Natural killer cell treated with Interleukin-12 subunit alpha and Interleukin-12 subunit beta and Interleukin-15 and Interleukin-18, amount 100 ng/mL, for 72 hours (primary cell): ENCODE measurements around the gene CASR. TPM values are rescaled to one million over a fixed set of nuclear protein-coding genes. Genes with fewer than 3 reads are reported as not detected.
"Not testable (repeated sequence)": the region's sequence is repeated elsewhere in the genome, so short reads cannot be mapped to it uniquely, and the experiment has no call there.

Experiments
- ATAC-seq, 2 donors: fragments of 150-1000 bp; cut with Tn5 transposase in 1 of 2; sonication (Bioruptor Pico), chemical (Tn5 transposase) in 1 of 2; 2 replicates each; pipeline ENCODE4 v1.10.0; 2021
- DNase-seq: peaks from one replicate; pipeline ENCODE4 v3.0.0; 2022; ENCODE audit warnings: low spot score
- H3K27ac Mint-ChIP-seq, 2 donors: 1 replicate in 1 of 2; 2 replicates in 1 of 2; pipeline ENCODE4 v1.8.0; 2022; ENCODE audit warnings: mixed read lengths in 2 of 2, mild to moderate bottlenecking in 1 of 2, moderate library complexity in 1 of 2
- H3K27me3 Mint-ChIP-seq, 2 donors: 1 replicate in 1 of 2; 2 replicates in 1 of 2; pipeline ENCODE4 v1.8.0; 2022; ENCODE audit warnings: mixed read lengths in 2 of 2
- H3K36me3 Mint-ChIP-seq: one replicate; pipeline ENCODE4 v1.8.0; 2022; ENCODE audit warnings: mixed read lengths
- H3K4me1 Mint-ChIP-seq, 2 donors: 1 replicate in 1 of 2; 2 replicates in 1 of 2; pipeline ENCODE4 v1.8.0; 2022; ENCODE audit warnings: low read depth in 2 of 2, mixed read lengths in 2 of 2, mild to moderate bottlenecking in 1 of 2
- H3K4me3 Mint-ChIP-seq: one replicate; pipeline ENCODE4 v1.8.0; 2022; ENCODE audit warnings: mixed read lengths
- H3K9me3 Mint-ChIP-seq: 2 replicates; pipeline ENCODE4 v1.8.0; 2022; ENCODE audit warnings: mixed read lengths
- total RNA-seq, 2 donors: library from RNA; stranded (reverse); gene quantifications; one replicate each; pipeline ENCODE4 v1.2.3, GENCODE V29; 2022

CASR gene, protein sequence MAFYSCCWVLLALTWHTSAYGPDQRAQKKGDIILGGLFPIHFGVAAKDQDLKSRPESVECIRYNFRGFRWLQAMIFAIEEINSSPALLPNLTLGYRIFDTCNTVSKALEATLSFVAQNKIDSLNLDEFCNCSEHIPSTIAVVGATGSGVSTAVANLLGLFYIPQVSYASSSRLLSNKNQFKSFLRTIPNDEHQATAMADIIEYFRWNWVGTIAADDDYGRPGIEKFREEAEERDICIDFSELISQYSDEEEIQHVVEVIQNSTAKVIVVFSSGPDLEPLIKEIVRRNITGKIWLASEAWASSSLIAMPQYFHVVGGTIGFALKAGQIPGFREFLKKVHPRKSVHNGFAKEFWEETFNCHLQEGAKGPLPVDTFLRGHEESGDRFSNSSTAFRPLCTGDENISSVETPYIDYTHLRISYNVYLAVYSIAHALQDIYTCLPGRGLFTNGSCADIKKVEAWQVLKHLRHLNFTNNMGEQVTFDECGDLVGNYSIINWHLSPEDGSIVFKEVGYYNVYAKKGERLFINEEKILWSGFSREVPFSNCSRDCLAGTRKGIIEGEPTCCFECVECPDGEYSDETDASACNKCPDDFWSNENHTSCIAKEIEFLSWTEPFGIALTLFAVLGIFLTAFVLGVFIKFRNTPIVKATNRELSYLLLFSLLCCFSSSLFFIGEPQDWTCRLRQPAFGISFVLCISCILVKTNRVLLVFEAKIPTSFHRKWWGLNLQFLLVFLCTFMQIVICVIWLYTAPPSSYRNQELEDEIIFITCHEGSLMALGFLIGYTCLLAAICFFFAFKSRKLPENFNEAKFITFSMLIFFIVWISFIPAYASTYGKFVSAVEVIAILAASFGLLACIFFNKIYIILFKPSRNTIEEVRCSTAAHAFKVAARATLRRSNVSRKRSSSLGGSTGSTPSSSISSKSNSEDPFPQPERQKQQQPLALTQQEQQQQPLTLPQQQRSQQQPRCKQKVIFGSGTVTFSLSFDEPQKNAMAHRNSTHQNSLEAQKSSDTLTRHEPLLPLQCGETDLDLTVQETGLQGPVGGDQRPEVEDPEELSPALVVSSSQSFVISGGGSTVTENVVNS
- total RNA-seq, result not detected

DNA sequence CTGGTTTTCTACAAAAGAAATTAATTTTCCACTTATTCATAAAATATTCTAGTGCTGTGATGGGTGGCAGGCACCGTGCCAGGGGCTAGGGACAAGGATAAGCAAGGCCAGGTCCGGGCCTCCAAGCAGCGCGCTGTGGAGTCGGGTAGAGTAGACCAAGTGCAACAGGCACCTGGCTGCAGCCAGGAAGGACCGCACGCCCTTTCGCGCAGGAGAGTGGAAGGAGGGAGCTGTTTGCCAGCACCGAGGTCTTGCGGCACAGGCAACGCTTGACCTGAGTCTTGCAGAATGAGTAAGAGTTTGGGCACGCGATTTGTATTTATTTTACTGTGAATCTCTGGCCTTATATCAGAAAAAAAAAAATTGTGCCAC, at the start of gene CASR:
CASR (plus strand) TSS at position 148 of the 372 bp plus-strand sequence. CDS start 70,522 bp downstream, outside the sequence.
- Mint-ChIP-seq H3K4me3 (no peak within 1 kb of the TSS), H3K4me1 (no peaks in the 10 kb centered on the region), H3K27ac (no peak within 1 kb of the TSS), H3K9me3 (no peaks in the 10 kb centered on the region), H3K27me3 (peaks cover 45 to 52% of the 10 kb centered on the region in 2 donors), H3K36me3 (no peaks in the 10 kb centered on the region)
- DNase-seq, result no peak
- ATAC-seq, result no peak

DNA sequence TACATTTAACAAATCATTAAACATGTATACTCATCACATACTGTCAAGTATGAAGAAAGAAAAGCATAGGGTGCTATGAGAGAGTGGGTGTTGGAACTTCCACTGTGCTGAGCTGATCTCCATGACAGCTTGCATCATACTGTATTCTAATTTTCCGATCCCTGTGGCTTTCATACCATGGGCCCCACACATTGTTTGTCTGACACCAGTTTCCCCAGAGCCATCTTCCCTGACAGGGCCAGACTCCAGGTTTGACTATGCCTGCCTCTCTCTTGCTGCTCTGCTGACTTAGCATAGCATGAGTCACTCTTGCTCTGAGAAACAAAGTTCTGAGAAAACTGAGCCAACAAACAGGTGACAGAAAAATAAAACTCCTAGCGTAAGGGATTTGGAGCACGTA, 37.0 kb upstream of the CASR start:
- Mint-ChIP-seq H3K36me3 (peaks cover 5% of the 10 kb centered on the region), H3K4me1 (peaks cover 2 to 9% of the 10 kb centered on the region in 2 donors), H3K27me3 (peaks cover 3 to 8% of the 10 kb centered on the region in 2 donors), H3K4me3 (peak overlapping the region; percentile 25), H3K27ac (peak overlapping the region in 1 of 2 donors; percentile 43), H3K9me3 (peaks cover 8% of the 10 kb centered on the region)
- DNase-seq (no peak), ATAC-seq (peak; percentile 65 to 97)

DNA sequence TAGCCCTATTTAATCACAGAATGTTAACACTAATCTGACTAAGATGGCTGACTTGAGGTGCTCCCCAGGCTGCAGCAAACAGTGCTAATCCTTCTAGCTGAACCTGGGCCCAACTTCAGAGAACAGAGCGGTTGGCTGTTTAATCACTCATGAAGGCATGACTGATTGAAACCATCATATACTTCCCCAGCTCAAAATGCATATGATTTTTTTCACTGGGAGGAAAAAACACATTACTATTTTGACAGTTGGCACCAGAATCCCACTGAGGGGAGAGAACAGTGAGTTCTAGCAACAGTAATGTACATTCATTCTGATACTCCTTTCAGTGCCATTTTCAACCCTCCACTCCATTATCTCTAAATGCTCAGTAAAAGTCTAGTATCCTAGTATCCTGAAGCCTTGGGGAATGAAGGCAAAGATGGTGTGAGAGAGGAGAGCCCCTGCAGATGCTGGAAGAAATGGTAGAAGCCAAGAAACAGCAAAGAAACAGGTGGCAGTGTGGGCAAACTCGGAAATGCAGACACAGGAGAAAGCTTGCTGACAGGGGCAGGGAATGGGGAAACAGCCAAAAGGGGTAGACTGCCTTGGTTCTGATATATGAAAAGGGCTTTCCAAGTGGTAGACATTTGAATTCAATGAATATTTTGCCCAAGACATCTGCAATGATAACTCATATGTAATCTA, 34.4 kb upstream of the CASR start:
- Mint-ChIP-seq H3K4me3 (no peak overlapping the region), H3K27ac (no peak overlapping the region), H3K27me3 (no peaks in the 10 kb centered on the region), H3K9me3 (no peaks in the 10 kb centered on the region), H3K4me1 (peaks cover 2 to 9% of the 10 kb centered on the region in 2 donors), H3K36me3 (no peaks in the 10 kb centered on the region)
- no peak for DNase-seq
- ATAC-seq, result no peak

- no peak for ATAC-seq
- Mint-ChIP-seq H3K9me3 (peaks cover 10% of the 10 kb centered on the region), H3K27me3 (no peaks in the 10 kb centered on the region), H3K36me3 (peaks cover 17% of the 10 kb centered on the region), H3K4me3 (no peak overlapping the region), H3K27ac (no peak overlapping the region), H3K4me1 (peaks cover 2 to 4% of the 10 kb centered on the region in 2 donors)
- DNase-seq, result no peak
Observed at GRCh38 chr3:122151480-122151879, 32.0 kb upstream of the CASR start.

DNA sequence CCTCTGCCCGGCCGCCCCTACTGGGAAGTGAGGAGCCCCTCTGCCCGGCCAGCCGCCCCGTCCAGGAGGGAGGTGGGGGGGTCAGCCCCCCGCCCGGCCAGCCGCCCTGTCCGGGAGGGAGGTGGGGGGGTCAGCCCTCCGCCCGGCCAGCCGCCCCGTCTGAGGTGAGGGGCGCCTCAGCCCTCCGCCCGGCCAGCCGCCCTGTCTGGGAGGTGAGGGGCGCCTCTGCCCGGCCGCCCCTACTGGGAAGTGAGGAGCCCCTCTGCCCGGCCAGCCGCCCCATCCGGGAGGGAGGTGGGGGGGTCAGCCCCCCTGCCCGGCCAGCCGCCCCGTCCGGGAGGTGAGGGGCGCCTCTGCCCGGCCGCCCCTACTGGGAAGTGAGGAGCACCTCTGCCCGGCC, 18.5 kb upstream of the CASR start:
- DNase-seq, ATAC-seq, H3K36me3 Mint-ChIP-seq, H3K4me3 Mint-ChIP-seq, H3K9me3 Mint-ChIP-seq, H3K27ac Mint-ChIP-seq, H3K4me1 Mint-ChIP-seq: not testable (repeated sequence)
- peaks cover 6 to 20% of the 10 kb centered on the region in 2 donors for H3K27me3 Mint-ChIP-seq

- H3K27ac Mint-ChIP-seq, result no peak overlapping the region
- peaks cover 9% of the 10 kb centered on the region for H3K9me3 Mint-ChIP-seq
- peaks cover 6% of the 10 kb centered on the region for H3K36me3 Mint-ChIP-seq
Observed at GRCh38 chr3:122167630-122168029, 15.8 kb upstream of the CASR start.

GRCh38 chr3:122168044-122168443, 15.4 kb upstream of the CASR start:
- DNase-seq (no peak), ATAC-seq (no peak)
- peaks cover 6% of the 10 kb centered on the region for H3K36me3 Mint-ChIP-seq
- peaks cover 10 to 11% of the 10 kb centered on the region in 2 donors for H3K27me3 Mint-ChIP-seq
- H3K4me1 Mint-ChIP-seq, result no peaks in the 10 kb centered on the region
- no peak overlapping the region for H3K4me3 Mint-ChIP-seq
- H3K27ac Mint-ChIP-seq, result no peak overlapping the region
- peaks cover 5% of the 10 kb centered on the region for H3K9me3 Mint-ChIP-seq

More at GRCh38 chr3:122167630-122168029, 15.8 kb upstream of the CASR start:
- no peak overlapping the region for H3K4me3 Mint-ChIP-seq
- H3K4me1 Mint-ChIP-seq, result no peaks in the 10 kb centered on the region
- DNase-seq, result no peak
- no peak for ATAC-seq
- peaks cover 10 to 15% of the 10 kb centered on the region in 2 donors for H3K27me3 Mint-ChIP-seq

- H3K4me1 Mint-ChIP-seq, result no peaks in the 10 kb centered on the region
- no peak for DNase-seq
- H3K4me3 Mint-ChIP-seq, result no peak overlapping the region
- peaks cover 3% of the 10 kb centered on the region for H3K9me3 Mint-ChIP-seq
- peaks cover 8 to 10% of the 10 kb centered on the region in 2 donors for H3K27me3 Mint-ChIP-seq
- no peak for ATAC-seq
- H3K27ac Mint-ChIP-seq, result no peak overlapping the region
- H3K36me3 Mint-ChIP-seq, result peaks cover 6% of the 10 kb centered on the region
Observed at GRCh38 chr3:122169911-122170310, 13.6 kb upstream of the CASR start.

DNA sequence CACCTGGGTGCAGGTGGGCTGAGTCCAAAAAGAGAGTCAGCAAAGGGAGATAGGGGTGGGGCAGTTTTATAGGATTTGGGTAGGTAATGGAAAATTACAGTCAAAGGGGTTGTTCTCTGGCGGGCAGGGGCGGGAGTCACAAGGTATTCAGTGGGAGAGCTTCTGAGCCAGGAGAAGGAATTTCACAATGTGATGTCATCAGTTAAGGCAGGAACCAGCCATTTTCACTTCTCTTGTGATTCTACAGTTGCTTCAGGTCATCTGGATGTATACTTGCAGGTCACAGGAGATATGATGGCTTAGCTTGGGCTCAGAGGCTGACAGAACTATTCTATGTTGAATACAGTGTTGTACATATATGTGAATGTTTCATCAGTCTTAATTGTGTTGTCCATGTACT, 12.1 kb upstream of the CASR start:
- H3K4me1 Mint-ChIP-seq, H3K27ac Mint-ChIP-seq, DNase-seq, H3K36me3 Mint-ChIP-seq, ATAC-seq, H3K9me3 Mint-ChIP-seq, H3K4me3 Mint-ChIP-seq: not testable (repeated sequence)
- peaks cover 13% of the 10 kb centered on the region in 2 donors for H3K27me3 Mint-ChIP-seq

GRCh38 chr3:122178711-122179110, 4.8 kb upstream of the CASR start:
- no peak for ATAC-seq
- no peaks in the 10 kb centered on the region for H3K4me1 Mint-ChIP-seq
- H3K27me3 Mint-ChIP-seq, result peaks cover 21 to 34% of the 10 kb centered on the region in 2 donors
- no peak for DNase-seq
- no peak overlapping the region for H3K4me3 Mint-ChIP-seq
- H3K27ac Mint-ChIP-seq, result no peak overlapping the region
- no peaks in the 10 kb centered on the region for H3K36me3 Mint-ChIP-seq
- H3K9me3 Mint-ChIP-seq, result peaks cover 4% of the 10 kb centered on the region

DNA sequence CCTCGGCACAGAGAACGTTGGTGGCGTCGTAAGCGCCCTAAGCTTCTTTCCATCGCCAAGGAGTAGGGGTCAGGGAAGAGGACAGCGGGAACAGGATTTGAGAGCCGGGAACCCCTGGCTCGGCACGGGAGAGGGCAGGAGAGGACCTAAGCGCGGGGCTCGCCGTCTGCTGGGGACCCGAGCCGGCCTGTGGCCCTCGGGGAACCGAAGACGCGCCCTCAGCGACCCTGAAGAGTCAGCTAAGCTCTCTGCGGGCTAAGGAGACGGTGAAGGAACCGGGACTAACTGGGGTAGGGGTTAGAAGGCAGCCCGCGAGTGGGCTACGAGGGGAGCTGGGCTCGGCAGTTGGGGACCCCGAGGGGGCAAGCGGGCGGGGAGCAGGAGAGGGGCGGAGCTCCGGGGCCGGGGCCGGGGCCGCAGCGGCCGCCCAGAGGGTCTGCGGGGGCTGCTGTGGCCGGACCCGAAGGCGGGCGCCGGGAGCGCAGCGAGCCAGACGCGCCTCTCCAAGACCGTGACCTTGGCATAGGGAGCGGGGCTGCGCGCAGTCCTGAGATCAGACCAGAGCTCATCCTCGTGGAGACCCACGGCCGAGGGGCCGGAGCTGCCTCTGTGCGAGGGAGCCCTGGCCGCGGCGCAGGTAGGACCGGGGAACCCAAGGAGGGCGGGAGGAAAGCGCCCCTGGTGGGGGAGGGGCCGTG, 574 bp downstream of the CASR start:
- no peaks in the 10 kb centered on the region for H3K9me3 Mint-ChIP-seq
- peaks cover 49 to 57% of the 10 kb centered on the region in 2 donors for H3K27me3 Mint-ChIP-seq
- no peaks in the 10 kb centered on the region for H3K4me1 Mint-ChIP-seq
- H3K27ac Mint-ChIP-seq, result no peak overlapping the region
- ATAC-seq (no peak), DNase-seq (no peak)
- H3K4me3 Mint-ChIP-seq, result no peak overlapping the region
- no peaks in the 10 kb centered on the region for H3K36me3 Mint-ChIP-seq

- no peaks in the 10 kb centered on the region for H3K9me3 Mint-ChIP-seq
- no peak overlapping the region for H3K4me3 Mint-ChIP-seq
- no peak for ATAC-seq
Observed at GRCh38 chr3:122184591-122184929, 1.1 kb downstream of the CASR start.

DNA sequence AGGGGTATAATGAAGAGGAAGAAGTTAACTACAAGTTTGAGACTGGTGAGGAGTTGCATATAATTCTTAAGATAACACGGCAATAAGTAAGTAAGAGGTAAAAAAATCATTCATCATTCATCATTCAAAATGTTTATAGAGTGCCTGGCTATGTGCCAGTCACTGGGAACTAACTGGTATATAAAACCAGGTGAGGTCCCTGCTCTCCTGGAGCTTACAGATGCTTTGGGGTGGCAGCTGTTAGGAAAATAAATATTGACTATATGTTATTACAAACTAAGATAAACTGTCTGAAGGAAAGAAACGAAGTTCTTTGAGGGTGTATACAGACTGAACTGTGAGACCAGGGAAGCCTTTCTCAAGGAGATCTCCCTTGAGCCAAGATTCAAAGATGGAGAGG, 2.9 kb downstream of the CASR start:
- Mint-ChIP-seq H3K27ac (no peak overlapping the region), H3K4me3 (no peak overlapping the region), H3K4me1 (no peaks in the 10 kb centered on the region), H3K36me3 (no peaks in the 10 kb centered on the region), H3K9me3 (no peaks in the 10 kb centered on the region), H3K27me3 (peaks cover 48 to 68% of the 10 kb centered on the region in 2 donors)
- ATAC-seq (no peak), DNase-seq (no peak)

More at GRCh38 chr3:122184591-122184929, 1.1 kb downstream of the CASR start:
- no peak for DNase-seq
- no peaks in the 10 kb centered on the region for H3K36me3 Mint-ChIP-seq
- H3K4me1 Mint-ChIP-seq, result no peaks in the 10 kb centered on the region
- H3K27me3 Mint-ChIP-seq, result peaks cover 49 to 58% of the 10 kb centered on the region in 2 donors
- H3K27ac Mint-ChIP-seq, result no peak overlapping the region
